Muscle layer of duodenum (tissue), 2 donors: ENCODE data around the gene AGPAT2.
"Not testable (repeated sequence)": the region's sequence is repeated elsewhere in the genome, so short reads cannot be mapped to it uniquely, and the experiment has no call there.

Experiments used
- H3K27ac ChIP-seq: one replicate; pipeline ENCODE4 v1.7.0; 2013; ENCODE audit warnings: mild to moderate bottlenecking, low read length
- H3K27me3 ChIP-seq: one replicate; pipeline ENCODE4 v1.7.0; 2013; ENCODE audit warnings: low read depth, mild to moderate bottlenecking, control low read depth, low read length
- H3K36me3 ChIP-seq, 2 donors: one replicate each; pipeline ENCODE4 v1.7.0; 2013; ENCODE audit warnings: low read length in 2 of 2, control low read depth in 1 of 2, mild to moderate bottlenecking in 1 of 2; ENCODE audit not compliant: insufficient read depth in 2 of 2, control insufficient read depth in 1 of 2
- H3K4me1 ChIP-seq, 2 donors: one replicate each; pipeline ENCODE4 v1.7.0; 2013; ENCODE audit warnings: low read length in 2 of 2, mild to moderate bottlenecking in 2 of 2, control low read depth in 1 of 2, moderate library complexity in 1 of 2; ENCODE audit not compliant: insufficient read depth in 2 of 2, control insufficient read depth in 1 of 2
- H3K4me3 ChIP-seq, 2 donors: one replicate each; pipeline ENCODE4 v1.7.0; 2013; ENCODE audit warnings: low read length in 2 of 2, low read depth in 1 of 2, mild to moderate bottlenecking in 1 of 2
- H3K9me3 ChIP-seq, 2 donors: one replicate each; pipeline ENCODE4 v1.7.0; 2013; ENCODE audit warnings: low read length in 2 of 2, control low read depth in 1 of 2, mild to moderate bottlenecking in 1 of 2; ENCODE audit not compliant: control insufficient read depth in 1 of 2
- donor health status: healthy.

The AGPAT2 gene

GRCh38 chr9:136710543-136710942 is 23.3 kb upstream of the AGPAT2 start:
- Histone ChIP-seq H3K27me3 (peaks cover 13% of the 10 kb centered on the region), H3K36me3 (no peaks in the 10 kb centered on the region), H3K4me1 (peaks cover 0 to 17% of the 10 kb centered on the region in 2 donors), H3K4me3 (no peak overlapping the region), H3K27ac (no peak overlapping the region), H3K9me3 (no peaks in the 10 kb centered on the region)

GRCh38 chr9:136709454-136710109 is 22.3 kb upstream of the AGPAT2 start:
- no peaks in the 10 kb centered on the region for H3K9me3 ChIP-seq
- no peak overlapping the region for H3K4me3 ChIP-seq
- no peaks in the 10 kb centered on the region for H3K36me3 ChIP-seq
- H3K27me3 ChIP-seq: peaks cover 13% of the 10 kb centered on the region
- H3K27ac ChIP-seq: no peak overlapping the region
- peaks cover 0 to 17% of the 10 kb centered on the region in 2 donors for H3K4me1 ChIP-seq

DNA sequence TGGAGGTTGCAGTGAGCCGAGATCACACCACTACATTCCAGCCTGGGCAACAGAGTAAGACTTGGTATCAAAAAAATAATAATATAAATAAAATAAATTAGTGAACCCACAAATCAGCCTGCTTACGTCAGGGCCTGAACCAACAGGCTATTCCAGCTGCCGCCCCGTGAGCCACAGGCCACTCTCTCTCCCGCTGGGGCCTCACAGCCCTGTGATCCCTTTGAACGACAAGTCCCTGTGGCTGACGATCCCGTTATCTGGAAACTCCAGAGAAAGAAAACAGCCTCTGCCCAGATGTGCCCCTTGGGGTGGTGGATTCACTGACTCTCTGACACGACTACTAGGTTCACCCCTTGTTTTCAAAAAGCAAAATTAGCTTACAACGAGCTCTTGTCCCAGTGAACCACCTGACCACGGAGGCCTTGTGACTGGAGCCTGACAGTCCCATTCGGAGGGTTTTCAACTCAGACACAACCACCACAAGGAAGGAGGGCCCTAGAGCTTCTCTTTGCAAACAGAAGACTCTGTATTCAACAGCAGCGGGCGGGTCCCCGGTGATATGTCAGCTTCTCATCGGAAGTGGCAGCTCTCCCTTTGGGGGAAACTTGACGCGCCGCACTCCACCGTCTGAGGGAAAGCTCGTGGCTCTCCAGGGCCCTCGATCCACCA is 20.7 kb upstream of the AGPAT2 start:
- peaks cover 2% of the 10 kb centered on the region for H3K27me3 ChIP-seq
- H3K36me3 ChIP-seq: no peaks in the 10 kb centered on the region
- no peaks in the 10 kb centered on the region for H3K9me3 ChIP-seq
- no peak overlapping the region for H3K27ac ChIP-seq
- peaks cover 0 to 11% of the 10 kb centered on the region in 2 donors for H3K4me1 ChIP-seq
- H3K4me3 ChIP-seq: no peak overlapping the region

GRCh38 chr9:136707011-136707410 is 19.8 kb upstream of the AGPAT2 start:
- Histone ChIP-seq H3K27ac (no peak overlapping the region), H3K4me3 (no peak overlapping the region), H3K4me1 (peaks cover 0 to 5% of the 10 kb centered on the region in 2 donors), H3K9me3 (no peaks in the 10 kb centered on the region), H3K27me3 (no peaks in the 10 kb centered on the region), H3K36me3 (no peaks in the 10 kb centered on the region)

- Histone ChIP-seq H3K4me1 (peaks cover 0 to 1% of the 10 kb centered on the region in 2 donors), H3K4me3 (no peak overlapping the region), H3K27ac (no peak overlapping the region), H3K27me3 (peaks cover 4% of the 10 kb centered on the region), H3K36me3 (no peaks in the 10 kb centered on the region), H3K9me3 (no peaks in the 10 kb centered on the region)
Observed at GRCh38 chr9:136705564-136705963, 18.3 kb upstream of the AGPAT2 start.

DNA sequence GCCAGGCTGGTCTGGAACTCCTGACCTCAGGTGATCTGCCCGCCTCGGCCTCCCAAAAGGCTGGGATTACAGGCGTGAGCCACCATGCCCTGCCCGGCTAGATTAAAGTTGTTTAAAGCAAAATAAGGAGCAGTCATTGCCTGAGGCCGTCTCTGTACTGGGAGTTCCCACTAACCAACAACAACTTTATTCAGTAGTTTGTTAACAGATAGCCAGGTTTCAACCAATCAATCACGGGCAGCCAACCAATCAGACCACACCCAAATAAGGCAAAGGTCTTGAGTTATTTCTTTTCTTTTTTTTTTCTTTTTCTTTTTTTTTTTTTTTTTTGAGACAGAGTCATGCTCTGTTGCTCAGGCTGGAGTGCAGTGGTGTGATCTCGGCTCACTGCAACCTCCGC is 17.5 kb upstream of the AGPAT2 start:
- not testable (repeated sequence) for H3K9me3 ChIP-seq, H3K36me3 ChIP-seq, H3K27ac ChIP-seq, H3K4me3 ChIP-seq, H3K4me1 ChIP-seq, H3K27me3 ChIP-seq

GRCh38 chr9:136703276-136703860 is 16.1 kb upstream of the AGPAT2 start:
- H3K27me3 ChIP-seq: peaks cover 4% of the 10 kb centered on the region
- H3K4me3 ChIP-seq: no peak overlapping the region
- H3K27ac ChIP-seq: no peak overlapping the region
- H3K9me3 ChIP-seq: no peaks in the 10 kb centered on the region
- H3K4me1 ChIP-seq: peaks cover 0 to 5% of the 10 kb centered on the region in 2 donors
- no peaks in the 10 kb centered on the region for H3K36me3 ChIP-seq

DNA sequence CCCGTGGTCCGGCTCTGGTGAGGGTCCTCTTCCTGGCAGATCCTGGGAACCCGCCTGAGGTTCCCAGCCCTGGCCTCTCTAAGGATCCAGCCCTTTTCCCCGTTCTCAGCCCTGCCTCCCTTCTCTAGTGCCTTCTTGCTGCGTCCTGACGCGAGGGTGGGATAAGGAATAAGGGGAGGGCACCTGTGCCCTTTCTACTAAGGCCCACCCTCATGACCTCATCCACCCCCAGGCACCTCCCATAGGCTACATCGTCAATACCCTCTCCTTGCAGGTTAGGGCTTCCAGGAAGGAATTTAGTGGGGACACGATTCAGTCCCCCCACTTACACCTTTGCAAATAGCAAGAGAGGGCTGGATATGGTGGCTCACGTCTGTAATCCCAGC is 14.4 kb upstream of the AGPAT2 start:
- Histone ChIP-seq H3K27ac (no peak overlapping the region), H3K9me3 (no peaks in the 10 kb centered on the region), H3K4me3 (no peak overlapping the region), H3K4me1 (peaks cover 4 to 5% of the 10 kb centered on the region in 2 donors), H3K36me3 (no peaks in the 10 kb centered on the region), H3K27me3 (peaks cover 4% of the 10 kb centered on the region)

GRCh38 chr9:136700959-136701667 is 13.9 kb upstream of the AGPAT2 start:
- no peaks in the 10 kb centered on the region for H3K36me3 ChIP-seq
- no peaks in the 10 kb centered on the region for H3K9me3 ChIP-seq
- H3K27ac ChIP-seq: no peak overlapping the region
- H3K4me1 ChIP-seq: peaks cover 4 to 5% of the 10 kb centered on the region in 2 donors
- H3K4me3 ChIP-seq: no peak overlapping the region
- H3K27me3 ChIP-seq: peaks cover 4% of the 10 kb centered on the region

- Histone ChIP-seq H3K27me3 (peaks cover 4% of the 10 kb centered on the region), H3K36me3 (no peaks in the 10 kb centered on the region)
Observed at GRCh38 chr9:136700304-136700703, 13.0 kb upstream of the AGPAT2 start.

DNA sequence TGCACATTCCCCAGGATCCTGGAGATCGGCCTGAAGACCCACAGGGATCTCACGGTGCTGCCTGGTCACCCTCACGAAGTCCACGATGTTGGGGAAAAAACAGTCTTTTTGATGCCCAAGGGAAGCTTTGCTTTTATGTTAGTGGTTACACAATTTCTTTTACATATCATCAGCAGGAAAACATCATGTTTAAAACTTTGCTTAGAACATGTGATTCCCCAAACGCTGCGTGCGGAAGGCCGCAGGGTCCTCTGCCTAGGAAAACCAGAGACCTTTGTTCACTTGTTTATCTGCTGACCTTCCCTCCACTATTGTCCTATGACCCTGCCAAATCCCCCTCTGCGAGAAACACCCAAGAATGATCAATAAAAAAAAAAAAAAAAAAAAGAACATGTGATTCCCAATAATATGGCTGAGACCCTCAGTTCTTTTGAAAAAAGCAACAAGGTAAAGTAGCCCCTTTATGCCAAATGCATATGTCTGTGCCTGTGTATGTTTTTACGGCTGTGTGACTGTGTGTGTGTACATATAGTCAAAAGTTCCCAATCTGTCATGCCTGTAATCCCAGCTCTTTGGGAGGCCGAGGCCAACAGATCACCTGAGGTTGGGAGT is 11.5 kb upstream of the AGPAT2 start:
- Histone ChIP-seq H3K9me3 (no peaks in the 10 kb centered on the region), H3K27ac (no peak overlapping the region), H3K4me1 (peaks cover 4 to 5% of the 10 kb centered on the region in 2 donors), H3K4me3 (no peak overlapping the region), H3K27me3 (peaks cover 4% of the 10 kb centered on the region), H3K36me3 (no peaks in the 10 kb centered on the region)

More at GRCh38 chr9:136700304-136700703, 13.0 kb upstream of the AGPAT2 start:
- H3K4me1 ChIP-seq: peaks cover 4 to 5% of the 10 kb centered on the region in 2 donors
- H3K4me3 ChIP-seq: no peak overlapping the region
- no peaks in the 10 kb centered on the region for H3K9me3 ChIP-seq
- H3K27ac ChIP-seq: no peak overlapping the region
